Hepatocyte (in vitro differentiated cells): ENCODE results near the gene FAM181A.

Experiments used
- EZH2 ChIP-seq: fragments of 200-600 bp; sonication (generic); IDR thresholded peaks from 2 replicates; pipeline ENCODE4 v1.6.1; 2016; ENCODE audit warnings: antibody characterized with exemption, mild to moderate bottlenecking, borderline replicate concordance
- TF ChIP-seq, protein P1 (sequence below): fragments of 200-600 bp; sonication (generic); IDR thresholded peaks from 2 replicates; pipeline ENCODE4 v1.5.1; 2016; ENCODE audit warnings: antibody characterized with exemption, mild to moderate bottlenecking; ENCODE audit not compliant: poor library complexity

DNA sequence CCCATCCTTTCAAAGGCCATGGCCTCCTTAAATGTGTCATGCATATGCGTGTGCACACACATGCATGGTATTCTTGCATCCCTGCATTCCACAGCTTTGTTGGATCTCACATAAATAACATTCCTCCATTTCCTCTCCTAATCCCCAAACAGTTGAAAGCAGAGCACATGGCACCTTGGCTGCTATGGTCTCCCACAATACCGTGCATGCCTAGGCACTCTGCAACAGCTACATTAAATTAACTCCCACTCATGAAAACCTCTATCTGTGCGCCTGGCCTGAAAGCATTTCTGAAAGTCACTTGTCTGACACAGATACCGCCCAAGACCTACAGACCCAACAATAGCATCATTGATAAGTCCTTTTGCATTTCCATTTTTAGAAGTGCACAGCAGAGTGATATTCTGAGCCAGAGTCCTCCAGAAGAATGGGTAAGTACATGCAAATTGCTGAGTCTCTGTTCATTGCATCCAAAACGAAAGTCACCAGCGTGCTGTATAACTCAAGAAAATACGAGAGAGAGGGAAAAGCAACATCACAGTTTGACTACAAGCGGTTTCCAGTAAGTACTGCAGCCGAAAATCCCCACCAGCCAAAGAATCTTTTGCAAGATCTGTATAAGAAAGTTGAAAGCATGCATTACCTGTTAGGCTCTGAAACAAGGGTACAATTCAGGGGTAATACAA, 48.8 kb downstream of the FAM181A start:
- TF ChIP-seq, protein P1, sequence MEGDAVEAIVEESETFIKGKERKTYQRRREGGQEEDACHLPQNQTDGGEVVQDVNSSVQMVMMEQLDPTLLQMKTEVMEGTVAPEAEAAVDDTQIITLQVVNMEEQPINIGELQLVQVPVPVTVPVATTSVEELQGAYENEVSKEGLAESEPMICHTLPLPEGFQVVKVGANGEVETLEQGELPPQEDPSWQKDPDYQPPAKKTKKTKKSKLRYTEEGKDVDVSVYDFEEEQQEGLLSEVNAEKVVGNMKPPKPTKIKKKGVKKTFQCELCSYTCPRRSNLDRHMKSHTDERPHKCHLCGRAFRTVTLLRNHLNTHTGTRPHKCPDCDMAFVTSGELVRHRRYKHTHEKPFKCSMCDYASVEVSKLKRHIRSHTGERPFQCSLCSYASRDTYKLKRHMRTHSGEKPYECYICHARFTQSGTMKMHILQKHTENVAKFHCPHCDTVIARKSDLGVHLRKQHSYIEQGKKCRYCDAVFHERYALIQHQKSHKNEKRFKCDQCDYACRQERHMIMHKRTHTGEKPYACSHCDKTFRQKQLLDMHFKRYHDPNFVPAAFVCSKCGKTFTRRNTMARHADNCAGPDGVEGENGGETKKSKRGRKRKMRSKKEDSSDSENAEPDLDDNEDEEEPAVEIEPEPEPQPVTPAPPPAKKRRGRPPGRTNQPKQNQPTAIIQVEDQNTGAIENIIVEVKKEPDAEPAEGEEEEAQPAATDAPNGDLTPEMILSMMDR = no peak
- no peak for TF ChIP-seq EZH2
